ENCODE results near the gene RAD54L2.

DNA sequence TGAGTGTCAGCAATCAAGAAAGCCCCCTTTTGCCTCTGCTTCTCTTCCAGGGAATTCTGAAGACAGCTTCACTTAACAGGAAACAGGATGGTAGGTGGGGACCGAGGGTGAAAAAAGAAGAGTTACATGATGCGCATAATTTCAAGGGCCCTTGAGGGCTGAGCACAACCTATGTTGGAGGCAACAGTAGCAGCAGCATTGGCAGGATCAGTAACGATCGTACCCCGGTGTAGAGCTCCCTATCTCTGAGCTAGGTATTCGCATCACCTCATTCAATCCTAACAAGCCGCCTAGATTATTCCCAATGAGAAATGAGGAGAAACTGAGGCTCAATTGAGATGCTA, 432 bp upstream of the RAD54L2 start:
- TF ChIP-seq, protein P1, sequence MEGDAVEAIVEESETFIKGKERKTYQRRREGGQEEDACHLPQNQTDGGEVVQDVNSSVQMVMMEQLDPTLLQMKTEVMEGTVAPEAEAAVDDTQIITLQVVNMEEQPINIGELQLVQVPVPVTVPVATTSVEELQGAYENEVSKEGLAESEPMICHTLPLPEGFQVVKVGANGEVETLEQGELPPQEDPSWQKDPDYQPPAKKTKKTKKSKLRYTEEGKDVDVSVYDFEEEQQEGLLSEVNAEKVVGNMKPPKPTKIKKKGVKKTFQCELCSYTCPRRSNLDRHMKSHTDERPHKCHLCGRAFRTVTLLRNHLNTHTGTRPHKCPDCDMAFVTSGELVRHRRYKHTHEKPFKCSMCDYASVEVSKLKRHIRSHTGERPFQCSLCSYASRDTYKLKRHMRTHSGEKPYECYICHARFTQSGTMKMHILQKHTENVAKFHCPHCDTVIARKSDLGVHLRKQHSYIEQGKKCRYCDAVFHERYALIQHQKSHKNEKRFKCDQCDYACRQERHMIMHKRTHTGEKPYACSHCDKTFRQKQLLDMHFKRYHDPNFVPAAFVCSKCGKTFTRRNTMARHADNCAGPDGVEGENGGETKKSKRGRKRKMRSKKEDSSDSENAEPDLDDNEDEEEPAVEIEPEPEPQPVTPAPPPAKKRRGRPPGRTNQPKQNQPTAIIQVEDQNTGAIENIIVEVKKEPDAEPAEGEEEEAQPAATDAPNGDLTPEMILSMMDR (IDR thresholded peaks at IDR 0.05) = no peak
- TF ChIP-seq, protein P2, sequence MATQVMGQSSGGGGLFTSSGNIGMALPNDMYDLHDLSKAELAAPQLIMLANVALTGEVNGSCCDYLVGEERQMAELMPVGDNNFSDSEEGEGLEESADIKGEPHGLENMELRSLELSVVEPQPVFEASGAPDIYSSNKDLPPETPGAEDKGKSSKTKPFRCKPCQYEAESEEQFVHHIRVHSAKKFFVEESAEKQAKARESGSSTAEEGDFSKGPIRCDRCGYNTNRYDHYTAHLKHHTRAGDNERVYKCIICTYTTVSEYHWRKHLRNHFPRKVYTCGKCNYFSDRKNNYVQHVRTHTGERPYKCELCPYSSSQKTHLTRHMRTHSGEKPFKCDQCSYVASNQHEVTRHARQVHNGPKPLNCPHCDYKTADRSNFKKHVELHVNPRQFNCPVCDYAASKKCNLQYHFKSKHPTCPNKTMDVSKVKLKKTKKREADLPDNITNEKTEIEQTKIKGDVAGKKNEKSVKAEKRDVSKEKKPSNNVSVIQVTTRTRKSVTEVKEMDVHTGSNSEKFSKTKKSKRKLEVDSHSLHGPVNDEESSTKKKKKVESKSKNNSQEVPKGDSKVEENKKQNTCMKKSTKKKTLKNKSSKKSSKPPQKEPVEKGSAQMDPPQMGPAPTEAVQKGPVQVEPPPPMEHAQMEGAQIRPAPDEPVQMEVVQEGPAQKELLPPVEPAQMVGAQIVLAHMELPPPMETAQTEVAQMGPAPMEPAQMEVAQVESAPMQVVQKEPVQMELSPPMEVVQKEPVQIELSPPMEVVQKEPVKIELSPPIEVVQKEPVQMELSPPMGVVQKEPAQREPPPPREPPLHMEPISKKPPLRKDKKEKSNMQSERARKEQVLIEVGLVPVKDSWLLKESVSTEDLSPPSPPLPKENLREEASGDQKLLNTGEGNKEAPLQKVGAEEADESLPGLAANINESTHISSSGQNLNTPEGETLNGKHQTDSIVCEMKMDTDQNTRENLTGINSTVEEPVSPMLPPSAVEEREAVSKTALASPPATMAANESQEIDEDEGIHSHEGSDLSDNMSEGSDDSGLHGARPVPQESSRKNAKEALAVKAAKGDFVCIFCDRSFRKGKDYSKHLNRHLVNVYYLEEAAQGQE (IDR thresholded peaks at IDR 0.05; ENCODE audit: insufficient read depth in 1 of 2, low read depth in 2 of 2, low read length in 1 of 2) = no peak
- TF ChIP-seq POLR2AphosphoS5 (IDR thresholded peaks at IDR 0.05; ENCODE audit: low read depth, low read length) (no peak), SIN3A (IDR thresholded peaks at IDR 0.05; ENCODE audit: borderline replicate concordance, insufficient read depth, low read depth, low read length) (no peak)

Data from Panc1 (cell line).